ENCODE results near the gene RECQL5.
A peak's percentile ranks its signal among the peaks of the same experiment; 100 is the strongest.

Gene RECQL5

GRCh38 chr17:75688209-75688825 lies 21.4 kb upstream of the RECQL5 start:
- peak in 5 of 14 donors; percentile 16 to 52 (median 33) for DNase-seq

- DNase-seq: no peak
Measured at GRCh38 chr17:75685499-75685898, 18.5 kb upstream of the RECQL5 start.

GRCh38 chr17:75684924-75685323 lies 18.0 kb upstream of the RECQL5 start:
- peak in 1 of 14 donors; percentile 21 for DNase-seq

- DNase-seq: no peak
Measured at GRCh38 chr17:75684249-75684648, 17.3 kb upstream of the RECQL5 start.

GRCh38 chr17:75683583-75683982 lies 16.6 kb upstream of the RECQL5 start:
- DNase-seq: no peak

GRCh38 chr17:75681289-75681688 lies 14.3 kb upstream of the RECQL5 start:
- no peak for DNase-seq

- DNase-seq: no peak
Measured at GRCh38 chr17:75680431-75680830, 13.5 kb upstream of the RECQL5 start.

GRCh38 chr17:75679706-75680211 lies 12.8 kb upstream of the RECQL5 start:
- peak in 2 of 14 donors; percentile 21 to 50 for DNase-seq

GRCh38 chr17:75676461-75676860 lies 9.5 kb upstream of the RECQL5 start:
- no peak for DNase-seq

- DNase-seq: no peak
Measured at GRCh38 chr17:75673487-75673886, 6.5 kb upstream of the RECQL5 start.

GRCh38 chr17:75672011-75672410 lies 5.1 kb upstream of the RECQL5 start:
- DNase-seq: no peak

- DNase-seq: no peak
Measured at GRCh38 chr17:75670868-75671267, 3.9 kb upstream of the RECQL5 start.

- no peak for DNase-seq
Measured at GRCh38 chr17:75668489-75668888, 1.5 kb upstream of the RECQL5 start.

GRCh38 chr17:75667825-75668224 lies 871 bp upstream of the RECQL5 start:
- no peak for DNase-seq

GRCh38 chr17:75665981-75666380 lies 973 bp downstream of the RECQL5 start:
- no peak for DNase-seq

GRCh38 chr17:75664099-75664549 lies 2.8 kb downstream of the RECQL5 start:
- no peak for DNase-seq

GRCh38 chr17:75662511-75662910 lies 4.4 kb downstream of the RECQL5 start:
- no peak for DNase-seq

GRCh38 chr17:75661531-75661930 lies 5.4 kb downstream of the RECQL5 start:
- peak in 8 of 14 donors; percentile 30 to 72 (median 54) for DNase-seq

GRCh38 chr17:75658237-75658636 lies 8.7 kb downstream of the RECQL5 start:
- no peak for DNase-seq

GRCh38 chr17:75654176-75654575 lies 12.8 kb downstream of the RECQL5 start:
- DNase-seq: peak in 2 of 14 donors; percentile 11 to 15

GRCh38 chr17:75652934-75653549 lies 13.9 kb downstream of the RECQL5 start:
- DNase-seq: peak in 4 of 14 donors; percentile 13 to 48 (median 26)

GRCh38 chr17:75652341-75652740 lies 14.6 kb downstream of the RECQL5 start:
- DNase-seq: no peak

GRCh38 chr17:75650874-75651273 lies 16.1 kb downstream of the RECQL5 start:
- DNase-seq: no peak

GRCh38 chr17:75649687-75650086 lies 17.3 kb downstream of the RECQL5 start:
- no peak for DNase-seq
